C4-2B (cell line): ENCODE data around the gene ST8SIA1.

ENCODE experiments used
- ZFX ChIP-seq: fragments of 450-650 bp; IDR thresholded peaks from 2 replicates; pipeline ENCODE4 v1.6.1; 2017
- TF ChIP-seq, protein P1 (sequence below): fragments of 450-650 bp; conservative IDR thresholded peaks from 2 replicates; pipeline ENCODE4 v1.5.1; 2017; ENCODE audit warnings: mild to moderate bottlenecking

DNA sequence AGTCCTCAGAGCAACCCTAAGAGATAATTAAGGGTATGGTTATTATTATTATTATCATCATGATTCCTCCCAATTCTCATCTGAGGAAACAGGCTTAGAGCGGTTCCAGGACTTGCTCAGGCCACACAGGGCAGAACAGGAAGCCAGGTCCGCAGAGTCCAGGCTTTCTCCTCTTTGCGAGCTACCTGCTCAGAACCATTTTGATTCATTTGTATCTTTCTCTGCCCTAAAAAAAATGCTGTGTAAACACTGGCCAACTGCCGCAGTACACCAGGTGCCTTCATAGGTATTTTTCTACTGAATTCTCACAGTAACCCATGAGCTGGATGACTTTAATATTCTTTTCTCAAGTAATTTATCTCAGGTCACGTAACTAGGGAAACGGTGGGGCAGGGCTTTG, 45.3 kb downstream of the ST8SIA1 start:
- TF ChIP-seq, protein P1, sequence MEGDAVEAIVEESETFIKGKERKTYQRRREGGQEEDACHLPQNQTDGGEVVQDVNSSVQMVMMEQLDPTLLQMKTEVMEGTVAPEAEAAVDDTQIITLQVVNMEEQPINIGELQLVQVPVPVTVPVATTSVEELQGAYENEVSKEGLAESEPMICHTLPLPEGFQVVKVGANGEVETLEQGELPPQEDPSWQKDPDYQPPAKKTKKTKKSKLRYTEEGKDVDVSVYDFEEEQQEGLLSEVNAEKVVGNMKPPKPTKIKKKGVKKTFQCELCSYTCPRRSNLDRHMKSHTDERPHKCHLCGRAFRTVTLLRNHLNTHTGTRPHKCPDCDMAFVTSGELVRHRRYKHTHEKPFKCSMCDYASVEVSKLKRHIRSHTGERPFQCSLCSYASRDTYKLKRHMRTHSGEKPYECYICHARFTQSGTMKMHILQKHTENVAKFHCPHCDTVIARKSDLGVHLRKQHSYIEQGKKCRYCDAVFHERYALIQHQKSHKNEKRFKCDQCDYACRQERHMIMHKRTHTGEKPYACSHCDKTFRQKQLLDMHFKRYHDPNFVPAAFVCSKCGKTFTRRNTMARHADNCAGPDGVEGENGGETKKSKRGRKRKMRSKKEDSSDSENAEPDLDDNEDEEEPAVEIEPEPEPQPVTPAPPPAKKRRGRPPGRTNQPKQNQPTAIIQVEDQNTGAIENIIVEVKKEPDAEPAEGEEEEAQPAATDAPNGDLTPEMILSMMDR = no peak
- no peak for TF ChIP-seq ZFX
